ENCODE measurements around the gene KIF13A. TPM values are rescaled to one million over a fixed set of nuclear protein-coding genes. Genes with fewer than 3 reads are reported as not detected.

KIF13A gene
- total RNA-seq, 3 donors from 2014 or later, result 45.6 to 85.9 (median 46.9) TPM

GRCh38 chr6:18031189-18031588 lies 43.8 kb upstream of the KIF13A start:
- Histone ChIP-seq H3K36me3 (ENCODE audit: low read depth) (no peaks in the 10 kb centered on the region), H3K4me1 (ENCODE audit: low read depth) (no peaks in the 10 kb centered on the region), H3K9me3 (no peaks in the 10 kb centered on the region), H3K4me3 (no peak overlapping the region)
- TF ChIP-seq, protein P1, sequence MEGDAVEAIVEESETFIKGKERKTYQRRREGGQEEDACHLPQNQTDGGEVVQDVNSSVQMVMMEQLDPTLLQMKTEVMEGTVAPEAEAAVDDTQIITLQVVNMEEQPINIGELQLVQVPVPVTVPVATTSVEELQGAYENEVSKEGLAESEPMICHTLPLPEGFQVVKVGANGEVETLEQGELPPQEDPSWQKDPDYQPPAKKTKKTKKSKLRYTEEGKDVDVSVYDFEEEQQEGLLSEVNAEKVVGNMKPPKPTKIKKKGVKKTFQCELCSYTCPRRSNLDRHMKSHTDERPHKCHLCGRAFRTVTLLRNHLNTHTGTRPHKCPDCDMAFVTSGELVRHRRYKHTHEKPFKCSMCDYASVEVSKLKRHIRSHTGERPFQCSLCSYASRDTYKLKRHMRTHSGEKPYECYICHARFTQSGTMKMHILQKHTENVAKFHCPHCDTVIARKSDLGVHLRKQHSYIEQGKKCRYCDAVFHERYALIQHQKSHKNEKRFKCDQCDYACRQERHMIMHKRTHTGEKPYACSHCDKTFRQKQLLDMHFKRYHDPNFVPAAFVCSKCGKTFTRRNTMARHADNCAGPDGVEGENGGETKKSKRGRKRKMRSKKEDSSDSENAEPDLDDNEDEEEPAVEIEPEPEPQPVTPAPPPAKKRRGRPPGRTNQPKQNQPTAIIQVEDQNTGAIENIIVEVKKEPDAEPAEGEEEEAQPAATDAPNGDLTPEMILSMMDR (IDR thresholded peaks at IDR 0.05), result no peak
- DNase-seq (no peak), ATAC-seq (no peak)
- intact Hi-C loops (cut with DNase I, micrococcal nuclease), result no loop called here

- TF ChIP-seq, protein P1 (IDR thresholded peaks at IDR 0.05), result no peak
- Histone ChIP-seq H3K4me3 (no peak overlapping the region), H3K36me3 (ENCODE audit: low read depth) (no peaks in the 10 kb centered on the region), H3K9me3 (no peaks in the 10 kb centered on the region), H3K4me1 (ENCODE audit: low read depth) (no peaks in the 10 kb centered on the region)
- ATAC-seq (no peak), DNase-seq (no peak)
- intact Hi-C loops (cut with DNase I, micrococcal nuclease), result no loop called here
Measured at GRCh38 chr6:18028332-18028731, 40.9 kb upstream of the KIF13A start.

- Histone ChIP-seq H3K4me1 (ENCODE audit: low read depth) (no peaks in the 10 kb centered on the region), H3K36me3 (ENCODE audit: low read depth) (no peaks in the 10 kb centered on the region), H3K4me3 (no peak overlapping the region), H3K9me3 (no peaks in the 10 kb centered on the region)
- TF ChIP-seq, protein P1 (IDR thresholded peaks at IDR 0.05), result no peak
- ATAC-seq, result no peak
- no peak for DNase-seq
- intact Hi-C loops (cut with DNase I, micrococcal nuclease), result no loop called here
Measured at GRCh38 chr6:18025596-18025995, 38.2 kb upstream of the KIF13A start.

DNA sequence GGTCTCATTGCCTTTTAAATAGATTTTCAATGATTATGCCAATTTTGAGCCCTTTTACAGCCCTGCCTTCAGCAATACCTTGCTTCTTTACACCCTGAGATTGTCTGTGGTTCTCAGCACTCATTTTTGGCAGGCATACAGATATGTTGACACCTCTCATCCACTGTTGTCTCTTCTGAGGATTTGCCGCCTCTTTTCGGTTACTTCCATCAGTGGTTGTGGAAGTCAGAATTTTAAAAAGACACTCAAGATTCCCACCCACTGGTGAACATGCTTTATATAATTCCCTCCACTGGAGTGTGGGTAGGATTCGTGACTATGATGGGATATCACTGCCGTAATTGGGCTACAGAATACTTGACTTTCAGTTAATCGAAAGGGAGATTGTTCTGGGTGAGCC lies 37.4 kb upstream of the KIF13A start:
- no peak overlapping the region for H3K4me3 ChIP-seq
- TF ChIP-seq, protein P1 (IDR thresholded peaks at IDR 0.05), result no peak
- H3K36me3 ChIP-seq (ENCODE audit: low read depth), result no peaks in the 10 kb centered on the region
- intact Hi-C loops (cut with DNase I, micrococcal nuclease), result no loop called here
- DNase-seq (no peak), ATAC-seq (no peak)
- H3K9me3 ChIP-seq, result no peaks in the 10 kb centered on the region
- no peaks in the 10 kb centered on the region for H3K4me1 ChIP-seq (ENCODE audit: low read depth)

DNA sequence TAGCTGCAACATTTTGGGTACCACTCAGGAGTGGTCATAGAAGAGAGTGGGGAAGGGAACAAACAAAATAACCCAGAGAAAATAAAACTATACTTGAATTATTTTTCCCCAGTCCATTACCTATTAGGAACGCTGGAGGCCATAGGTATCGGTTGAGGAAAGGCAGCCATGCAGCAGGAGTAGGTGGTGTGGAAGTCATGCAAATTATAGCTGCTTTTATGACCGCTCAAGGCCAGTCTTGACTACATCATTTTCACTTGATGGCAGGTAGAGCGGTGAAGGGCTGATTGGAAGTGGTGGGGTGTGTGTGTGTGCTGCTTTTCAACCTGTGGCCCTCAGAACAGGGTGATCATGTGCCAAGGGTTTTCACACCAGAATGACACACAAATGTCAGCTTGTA lies 36.5 kb upstream of the KIF13A start:
- intact Hi-C loops (cut with DNase I, micrococcal nuclease), result no loop called here
- ATAC-seq (no peak), DNase-seq (no peak)
- TF ChIP-seq, protein P1 (IDR thresholded peaks at IDR 0.05), result no peak
- H3K36me3 ChIP-seq (ENCODE audit: low read depth), result no peaks in the 10 kb centered on the region
- H3K4me1 ChIP-seq (ENCODE audit: low read depth), result no peaks in the 10 kb centered on the region
- H3K4me3 ChIP-seq, result no peak overlapping the region
- H3K9me3 ChIP-seq, result no peaks in the 10 kb centered on the region
